Spleen (tissue), 11 donors: ENCODE measurements around the gene CDK11B. TPM values are rescaled to one million over a fixed set of nuclear protein-coding genes. Genes with fewer than 3 reads are reported as not detected.

ENCODE experiments used
- DNase-seq: peaks from one replicate; pipeline ENCODE4 v3.0.0-alpha.2; 2020
- H3K27ac ChIP-seq, 8 donors: fragments of 200-600 bp; sonication (generic) in 7 of 8; 1 replicate in 4 of 8; 2 replicates in 4 of 8; pipeline versions ENCODE4 v1.5.0 to v1.8.0; 2016 to 2021; ENCODE audit warnings: inconsistent platforms in 4 of 8, mild to moderate bottlenecking in 4 of 8, moderate library complexity in 1 of 8
- H3K27me3 ChIP-seq, 7 donors: fragments of 200-600 bp; sonication (generic) in 6 of 7; replicated peaks in 1 of 7; 1 replicate in 4 of 7; 2 replicates in 3 of 7; pipeline versions ENCODE4 v1.5.0 to v1.8.0; 2016 to 2021; ENCODE audit warnings: inconsistent platforms in 3 of 7, mild to moderate bottlenecking in 1 of 7
- H3K36me3 ChIP-seq, 6 donors: fragments of 200-600 bp; sonication (generic) in 5 of 6; 1 replicate in 4 of 6; 2 replicates in 2 of 6; pipeline versions ENCODE4 v1.5.0 to v1.8.0; 2016 to 2021; ENCODE audit warnings: inconsistent platforms in 2 of 6
- H3K4me1 ChIP-seq, 6 donors: fragments of 200-600 bp; sonication (generic) in 5 of 6; 1 replicate in 3 of 6; 2 replicates in 3 of 6; pipeline versions ENCODE4 v1.5.0 to v1.8.0; 2016 to 2021; ENCODE audit warnings: inconsistent platforms in 3 of 6
- H3K4me3 ChIP-seq, 8 donors: fragments of 200-600 bp; sonication (generic) in 7 of 8; 1 replicate in 4 of 8; 2 replicates in 4 of 8; pipeline versions ENCODE4 v1.5.0 to v1.8.0; 2016 to 2021; ENCODE audit warnings: inconsistent platforms in 4 of 8, mild to moderate bottlenecking in 4 of 8, moderate library complexity in 2 of 8
- H3K9me3 ChIP-seq, 8 donors: fragments of 200-600 bp; sonication (generic) in 7 of 8; 1 replicate in 4 of 8; 2 replicates in 4 of 8; pipeline versions ENCODE4 v1.5.0 to v1.8.0; 2016 to 2021; ENCODE audit warnings: inconsistent platforms in 4 of 8
- CTCF ChIP-seq, 11 experiments: fragments of 200-600 bp in 7 of 11; fragments of 450-650 bp in 4 of 11; sonication (generic) in 4 of 11; IDR thresholded peaks in 8 of 11; conservative IDR thresholded peaks in 3 of 11; 1 replicate in 7 of 11; 2 replicates in 4 of 11; pipeline versions ENCODE4 v1.4.0 to v1.8.0; 2016 to 2021; ENCODE audit warnings: antibody characterized with exemption in 11 of 11, inconsistent platforms in 4 of 11, mild to moderate bottlenecking in 1 of 11
- POLR2A ChIP-seq, 3 donors: fragments of 450-650 bp; IDR thresholded peaks; one replicate each; pipeline ENCODE4 v1.5.1; 2017; ENCODE audit warnings: antibody characterized with exemption in 3 of 3, mild to moderate bottlenecking in 1 of 3
- POLR2AphosphoS5 ChIP-seq, 3 donors: sonication (generic); formaldehyde crosslinking; IDR thresholded peaks; one replicate each; pipeline ENCODE4 v1.5.1; 2017; ENCODE audit warnings: antibody characterized with exemption in 3 of 3
- WGBS, 5 donors: extraction: QIAGEN DNeasy Blood & Tissue Kit in 3 of 5; methylation state at CpG; one replicate each; pipeline versions ENCODE4 v1.1.5 to v1.1.7; 2013 to 2018; 5-methylcytosine and 5-hydroxymethylcytosine counted together
- intact Hi-C: fragments of 100-400 bp; cut with DNase I; formaldehyde crosslinking; loops from one replicate; pipeline ENCODE4 v1.15.0; 2023; ENCODE audit warnings: low total_unique reads
- polyA plus RNA-seq, 3 donors: library from polyadenylated mRNA; stranded (reverse); fragments of 200-250 nt; gene quantifications; one replicate each; pipeline ENCODE4 v1.2.1, GENCODE V29; 2013
- total RNA-seq, 7 donors: library from RNA; depleted of rRNA in 3 of 7; stranded (reverse); fragments of >200 nt in 3 of 7; fragmentation: NEBNext Ultra II Directional in 4 of 7; extraction: Animal tissue kit (Norgen Biotek cat#: 25700) in 4 of 7; gene quantifications; one replicate each; pipeline versions ENCODE4 v1.1.0 to v1.2.1, GENCODE V29; 2016 to 2021
- donor health status: healthy with polysubstance abuse.
- donor health status: DM: no; HTN: no; CAD: no; lungs with moderate emphysema.
- donor health status: DM: no; HTN: no; CAD: no.
- donor health status: Bipolar disorder and iron deficiency.
- donor health status: healthy.
- donor health status: DM: no; HTN: no; CAD: no.
- donor health status: DM: yes; HTN: yes; CAD: no.

CDK11B gene
- total and polyA plus RNA-seq, 10 donors, result 19.4 to 38.2 (median 29.2) TPM

- TF ChIP-seq CTCF (IDR thresholded peaks at IDR 0.05 in 8 of 11, conservative IDR thresholded peaks at IDR 0.05 in 3 of 11), result peak in 1 of 11 experiments; percentile 10
- no peak for TF ChIP-seq POLR2AphosphoS5 (IDR thresholded peaks at IDR 0.05)
- DNase-seq, result no peak
- peaks cover 9 to 33% (median 20%) of the 10 kb centered on the region in 6 donors for H3K4me1 ChIP-seq
- H3K27me3 ChIP-seq, result no peaks in the 10 kb centered on the region
- H3K36me3 ChIP-seq, result peaks cover 0 to 41% (median 0%) of the 10 kb centered on the region in 6 donors
- no peak overlapping the region for H3K27ac ChIP-seq
- H3K9me3 ChIP-seq, result no peaks in the 10 kb centered on the region
- 81 to 94% (median 85%) methylated on average over 9 to 14 of the region's 14 CpGs for WGBS, 5 donors
- H3K4me3 ChIP-seq, result no peak overlapping the region
- intact Hi-C loops, result no loop called here
Measured at GRCh38 chr1:1619917-1620361, 38.9 kb downstream of the CDK11B start.

DNA sequence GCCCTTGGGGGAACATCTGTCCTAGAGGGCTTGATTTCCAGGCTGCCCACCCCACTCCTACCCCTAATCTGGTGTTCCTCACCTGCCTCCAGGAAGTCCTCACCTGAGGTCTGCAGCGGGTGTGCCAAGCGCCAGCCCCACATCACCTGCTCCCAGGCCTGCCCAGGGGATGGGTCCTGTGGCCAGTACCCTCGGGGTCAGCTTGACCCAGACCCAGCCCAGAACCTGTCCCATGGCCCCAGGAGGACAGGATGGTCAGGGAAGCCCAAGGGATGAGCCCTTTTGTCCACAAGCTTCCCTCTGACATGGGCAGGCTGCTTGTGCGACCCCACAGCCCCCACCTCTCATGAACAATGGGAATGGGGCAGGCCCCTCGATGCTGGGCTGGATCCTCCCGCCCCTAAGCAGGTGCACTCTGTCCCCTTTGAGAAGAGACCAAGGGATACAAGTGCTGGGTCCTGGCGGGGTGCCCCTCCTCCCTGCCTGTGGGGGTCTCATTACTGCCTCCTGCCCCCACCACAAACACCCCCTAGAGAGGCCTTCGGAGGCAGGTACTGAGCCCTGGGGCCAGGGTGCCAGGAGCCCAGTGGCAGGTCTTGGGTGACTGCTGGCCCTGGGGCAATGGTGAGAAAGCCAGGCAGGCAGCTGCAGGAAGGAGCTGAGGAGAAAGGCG, 40.3 kb downstream of the CDK11B start:
- TF ChIP-seq POLR2A (IDR thresholded peaks at IDR 0.05), result no peak
- TF ChIP-seq CTCF (IDR thresholded peaks at IDR 0.05 in 8 of 11, conservative IDR thresholded peaks at IDR 0.05 in 3 of 11), result no peak
- no peak overlapping the region for H3K4me3 ChIP-seq
- H3K9me3 ChIP-seq, result no peaks in the 10 kb centered on the region
- peaks cover 0 to 27% (median 0%) of the 10 kb centered on the region in 6 donors for H3K36me3 ChIP-seq
- no peaks in the 10 kb centered on the region for H3K27me3 ChIP-seq
- no peak overlapping the region for H3K27ac ChIP-seq
- DNase-seq, result peak; percentile 77
- intact Hi-C loops, result no loop called here
- peaks cover 16 to 47% (median 34%) of the 10 kb centered on the region in 6 donors for H3K4me1 ChIP-seq
- 93 to 95% (median 94%) methylated on average over 7 to 9 of the region's 9 CpGs for WGBS, 5 donors

DNA sequence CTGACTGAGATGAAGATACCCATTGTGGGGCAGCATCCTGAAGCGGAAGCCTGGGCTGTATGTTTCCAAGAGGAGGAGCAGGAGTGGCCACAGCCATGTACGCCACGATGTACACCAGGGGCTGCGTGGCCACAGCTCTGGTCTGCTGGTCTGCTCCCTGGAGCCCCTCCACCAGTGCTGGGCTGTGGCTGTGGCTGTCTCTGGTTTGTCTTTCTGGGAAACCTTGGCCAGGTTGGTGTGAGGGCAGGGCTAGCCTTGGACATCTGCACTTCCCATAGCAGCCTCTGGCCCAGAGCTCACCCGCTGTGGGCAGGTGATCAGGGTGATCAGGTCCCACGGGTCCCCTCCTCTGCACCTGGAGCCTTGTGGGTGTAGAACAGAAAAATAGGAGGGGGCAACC, 40.9 kb downstream of the CDK11B start:
- intact Hi-C loops, result no loop called here
- Histone ChIP-seq H3K4me1 (peaks cover 16 to 53% (median 37%) of the 10 kb centered on the region in 6 donors), H3K4me3 (no peak overlapping the region), H3K9me3 (no peaks in the 10 kb centered on the region), H3K27ac (no peak overlapping the region), H3K36me3 (peaks cover 0 to 22% (median 0%) of the 10 kb centered on the region in 6 donors), H3K27me3 (no peaks in the 10 kb centered on the region)
- peak; percentile 70 for DNase-seq
- TF ChIP-seq CTCF (IDR thresholded peaks at IDR 0.05 in 8 of 11, conservative IDR thresholded peaks at IDR 0.05 in 3 of 11) (no peak), POLR2AphosphoS5 (IDR thresholded peaks at IDR 0.05) (no peak), POLR2A (IDR thresholded peaks at IDR 0.05) (no peak)
- 92 to 97% (median 93%) methylated on average over 6 of the region's 6 CpGs for WGBS, 5 donors

GRCh38 chr1:1617516-1617915, 41.3 kb downstream of the CDK11B start:
- TF ChIP-seq POLR2A (IDR thresholded peaks at IDR 0.05) (no peak), POLR2AphosphoS5 (IDR thresholded peaks at IDR 0.05) (no peak), CTCF (IDR thresholded peaks at IDR 0.05 in 8 of 11, conservative IDR thresholded peaks at IDR 0.05 in 3 of 11) (no peak)
- peak; percentile 69 for DNase-seq
- H3K4me1 ChIP-seq, result peaks cover 16 to 57% (median 37%) of the 10 kb centered on the region in 6 donors
- H3K27ac ChIP-seq, result no peak overlapping the region
- no peaks in the 10 kb centered on the region for H3K27me3 ChIP-seq
- H3K9me3 ChIP-seq, result no peaks in the 10 kb centered on the region
- WGBS, 5 donors, result 89 to 94% (median 91%) methylated on average over 11 of the region's 11 CpGs
- H3K4me3 ChIP-seq, result no peak overlapping the region
- intact Hi-C loops, result no loop called here
- H3K36me3 ChIP-seq, result peaks cover 0 to 22% (median 0%) of the 10 kb centered on the region in 6 donors
